Activated naive CD8-positive, alpha-beta T cell treated with anti-CD3 and anti-CD28 coated beads, Interleukin-2, amount 50 U/mL, for 24 hours (primary cell): ENCODE results near the gene STK16.
A peak's percentile ranks its signal among the peaks of the same experiment; 100 is the strongest.
"Not testable (repeated sequence)": the region's sequence is repeated elsewhere in the genome, so short reads cannot be mapped to it uniquely, and the experiment has no call there.

Experiments used
- ATAC-seq: fragments of 150-1000 bp; cut with Tn5 transposase; one replicate; pipeline ENCODE4 v1.10.0; 2021
- DNase-seq: peaks from one replicate; pipeline ENCODE4 v3.0.0; 2021
- H3K27ac Mint-ChIP-seq: one replicate; pipeline ENCODE4 v1.8.0; 2021; ENCODE audit warnings: mild to moderate bottlenecking, mixed read lengths
- H3K27me3 Mint-ChIP-seq: one replicate; pipeline ENCODE4 v1.8.0; 2021; ENCODE audit warnings: mixed read lengths
- H3K36me3 Mint-ChIP-seq: one replicate; pipeline ENCODE4 v1.8.0; 2021; ENCODE audit warnings: low read depth, mixed read lengths
- H3K4me1 Mint-ChIP-seq: one replicate; pipeline ENCODE4 v1.8.0; 2021; ENCODE audit warnings: mixed read lengths
- H3K4me3 Mint-ChIP-seq: one replicate; pipeline ENCODE4 v1.8.0; 2021; ENCODE audit warnings: mild to moderate bottlenecking, moderate library complexity, mixed read lengths
- H3K9me3 Mint-ChIP-seq: one replicate; pipeline ENCODE4 v1.8.0; 2021; ENCODE audit warnings: mixed read lengths

The STK16 gene

GRCh38 chr2:219279151-219279915, 34.1 kb downstream of the STK16 start, which contains the start of gene DNAJB2:
Gene DNAJB2, plus strand, starts transcription at chr2:219279366. Its CDS starts 468 bp downstream, at chr2:219279834.
- Mint-ChIP-seq H3K4me1 (peaks cover 50% of the 10 kb centered on the region), H3K9me3 (no peaks in the 10 kb centered on the region), H3K27me3 (no peaks in the 10 kb centered on the region), H3K27ac (peak within 1 kb of the TSS; percentile 86), H3K36me3 (peaks cover 12% of the 10 kb centered on the region), H3K4me3 (peak within 1 kb of the TSS; percentile 90)
- ATAC-seq (peak; percentile 89), DNase-seq (peak; percentile 99)

GRCh38 chr2:219279916-219280516, 34.7 kb downstream of the STK16 start:
- Mint-ChIP-seq H3K27me3 (no peaks in the 10 kb centered on the region), H3K4me1 (peaks cover 50% of the 10 kb centered on the region), H3K27ac (peak overlapping the region; percentile 86), H3K36me3 (peaks cover 12% of the 10 kb centered on the region), H3K9me3 (no peaks in the 10 kb centered on the region), H3K4me3 (peak overlapping the region; percentile 90)
- ATAC-seq (no peak), DNase-seq (no peak)

- no peaks in the 10 kb centered on the region for H3K27me3 Mint-ChIP-seq
- H3K9me3 Mint-ChIP-seq = no peaks in the 10 kb centered on the region
- H3K36me3 Mint-ChIP-seq = peaks cover 12% of the 10 kb centered on the region
- ATAC-seq (no peak), DNase-seq (peak; percentile 27)
- H3K27ac Mint-ChIP-seq = peak overlapping the region; percentile 86
- peaks cover 50% of the 10 kb centered on the region for H3K4me1 Mint-ChIP-seq
- H3K4me3 Mint-ChIP-seq = peak overlapping the region; percentile 90
Observed at GRCh38 chr2:219280651-219281050, 35.4 kb downstream of the STK16 start.

DNA sequence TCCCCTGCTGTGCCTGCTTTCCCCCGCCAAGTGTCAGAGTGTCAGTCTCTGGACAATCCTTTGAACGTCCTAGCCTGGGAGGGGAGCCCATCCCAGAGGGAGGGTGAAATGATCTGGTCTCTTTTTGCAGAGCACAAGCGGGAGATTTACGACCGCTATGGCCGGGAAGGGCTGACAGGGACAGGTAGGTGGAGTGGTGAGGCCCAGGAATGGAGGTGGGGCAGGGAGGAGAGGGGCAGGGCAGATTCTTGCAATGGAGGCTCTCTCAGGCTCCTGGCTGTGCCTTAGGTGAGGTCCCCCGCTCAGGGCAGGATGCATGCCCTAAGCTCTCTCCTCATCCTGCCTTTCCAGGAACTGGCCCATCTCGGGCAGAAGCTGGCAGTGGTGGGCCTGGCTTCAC, 36.3 kb downstream of the STK16 start:
- Mint-ChIP-seq H3K36me3 (peaks cover 12% of the 10 kb centered on the region), H3K4me1 (peaks cover 50% of the 10 kb centered on the region), H3K27ac (no peak overlapping the region), H3K27me3 (no peaks in the 10 kb centered on the region), H3K4me3 (peak overlapping the region; percentile 90), H3K9me3 (no peaks in the 10 kb centered on the region)
- ATAC-seq (no peak), DNase-seq (no peak)

- Mint-ChIP-seq H3K4me3 (no peak overlapping the region), H3K36me3 (peaks cover 12% of the 10 kb centered on the region), H3K9me3 (no peaks in the 10 kb centered on the region), H3K4me1 (peaks cover 44% of the 10 kb centered on the region), H3K27me3 (no peaks in the 10 kb centered on the region), H3K27ac (no peak overlapping the region)
- no peak for ATAC-seq
- no peak for DNase-seq
Observed at GRCh38 chr2:219282375-219282774, 37.1 kb downstream of the STK16 start.

- H3K4me1 Mint-ChIP-seq = peaks cover 37% of the 10 kb centered on the region
- peaks cover 12% of the 10 kb centered on the region for H3K36me3 Mint-ChIP-seq
- DNase-seq (no peak), ATAC-seq (no peak)
- no peak overlapping the region for H3K4me3 Mint-ChIP-seq
- H3K9me3 Mint-ChIP-seq = no peaks in the 10 kb centered on the region
- H3K27ac Mint-ChIP-seq = no peak overlapping the region
- H3K27me3 Mint-ChIP-seq = no peaks in the 10 kb centered on the region
Observed at GRCh38 chr2:219282943-219283581, 37.8 kb downstream of the STK16 start.

DNA sequence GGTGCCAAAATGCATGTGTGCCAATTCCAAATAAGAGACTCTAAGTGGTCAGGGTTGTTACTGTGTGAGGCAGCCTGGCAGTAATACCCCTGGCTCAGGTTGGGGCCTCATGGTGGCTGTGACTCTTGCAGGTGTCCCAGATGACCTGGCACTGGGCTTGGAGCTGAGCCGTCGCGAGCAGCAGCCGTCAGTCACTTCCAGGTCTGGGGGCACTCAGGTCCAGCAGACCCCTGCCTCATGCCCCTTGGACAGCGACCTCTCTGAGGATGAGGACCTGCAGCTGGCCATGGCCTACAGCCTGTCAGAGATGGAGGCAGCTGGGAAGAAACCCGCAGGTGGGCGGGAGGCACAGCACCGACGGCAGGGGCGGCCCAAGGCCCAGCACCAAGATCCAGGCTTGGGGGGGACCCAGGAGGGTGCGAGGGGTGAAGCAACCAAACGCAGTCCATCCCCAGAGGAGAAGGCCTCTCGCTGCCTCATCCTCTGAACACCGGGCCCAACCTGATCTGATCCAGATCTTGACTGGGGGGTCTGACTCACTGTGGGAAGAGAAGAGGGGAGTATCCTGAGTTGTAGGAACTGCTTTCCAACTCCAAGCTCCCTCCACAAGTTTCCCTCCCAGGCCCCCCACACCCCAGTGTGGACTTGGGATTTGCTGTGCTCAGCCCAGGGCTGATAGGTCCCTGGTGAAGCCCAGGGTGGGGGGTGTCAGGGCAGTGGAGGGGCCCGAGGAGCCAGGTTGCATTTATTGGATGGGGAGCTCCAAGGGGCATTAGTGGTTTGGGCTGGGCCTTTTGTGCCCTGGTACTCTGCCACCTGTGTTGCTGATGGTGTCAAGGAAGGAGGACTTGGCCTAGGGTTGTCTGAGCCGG, 39.5 kb downstream of the STK16 start:
- H3K4me1 Mint-ChIP-seq = peaks cover 26% of the 10 kb centered on the region
- H3K9me3 Mint-ChIP-seq = no peaks in the 10 kb centered on the region
- H3K27ac Mint-ChIP-seq = no peak overlapping the region
- no peak overlapping the region for H3K4me3 Mint-ChIP-seq
- H3K27me3 Mint-ChIP-seq = no peaks in the 10 kb centered on the region
- peaks cover 12% of the 10 kb centered on the region for H3K36me3 Mint-ChIP-seq
- DNase-seq (no peak), ATAC-seq (no peak)

DNA sequence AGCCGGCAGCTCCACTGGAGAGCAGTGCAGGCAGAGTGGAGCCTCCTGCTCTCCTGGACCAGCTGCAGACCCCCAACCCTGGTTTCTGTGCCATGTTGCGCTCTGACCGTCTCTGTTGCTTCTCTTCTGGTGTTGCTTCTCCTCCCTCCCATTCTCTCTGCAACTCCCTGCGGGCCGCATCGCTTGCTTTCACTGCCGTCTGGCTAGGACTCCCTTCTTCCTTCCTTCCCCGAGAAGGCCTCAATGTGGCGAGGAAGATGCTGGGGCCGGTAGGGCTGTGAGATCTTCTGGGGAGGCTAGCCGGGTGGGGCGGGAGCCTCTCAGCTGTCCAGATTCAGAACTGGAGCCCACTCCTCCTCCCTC, 40.1 kb downstream of the STK16 start:
- peaks cover 20% of the 10 kb centered on the region for H3K4me1 Mint-ChIP-seq
- H3K27ac Mint-ChIP-seq = no peak overlapping the region
- H3K27me3 Mint-ChIP-seq = no peaks in the 10 kb centered on the region
- no peak overlapping the region for H3K4me3 Mint-ChIP-seq
- peaks cover 12% of the 10 kb centered on the region for H3K36me3 Mint-ChIP-seq
- no peaks in the 10 kb centered on the region for H3K9me3 Mint-ChIP-seq
- ATAC-seq = no peak
- DNase-seq = no peak

DNA sequence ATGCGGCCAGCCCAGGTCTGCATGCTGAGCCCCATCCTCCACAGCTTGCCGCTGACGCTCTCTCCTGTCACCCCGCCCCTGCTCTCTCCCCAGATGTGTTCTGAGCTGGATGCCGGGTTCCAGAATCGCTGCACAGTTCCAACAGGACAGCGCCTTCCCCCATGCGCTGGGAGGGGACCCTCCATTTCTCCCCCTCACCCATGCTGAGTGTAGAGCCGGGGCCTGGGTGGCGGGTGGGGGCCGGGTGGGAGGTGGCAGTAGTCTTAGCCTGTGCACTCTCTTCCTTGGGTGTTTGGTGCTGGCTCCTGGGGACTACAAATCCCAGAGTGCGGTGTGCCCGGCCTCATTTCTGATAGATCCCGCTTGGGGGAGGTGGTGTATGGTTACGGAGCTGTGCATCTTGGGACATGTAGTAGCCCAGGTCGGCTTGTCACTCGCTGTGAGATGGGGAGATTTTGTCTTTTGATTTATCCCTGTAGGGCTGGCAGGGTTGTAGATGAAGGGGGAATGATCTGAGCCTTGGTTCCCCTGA, 40.7 kb downstream of the STK16 start:
- ATAC-seq = no peak
- H3K27me3 Mint-ChIP-seq = no peaks in the 10 kb centered on the region
- peaks cover 14% of the 10 kb centered on the region for H3K4me1 Mint-ChIP-seq

DNA sequence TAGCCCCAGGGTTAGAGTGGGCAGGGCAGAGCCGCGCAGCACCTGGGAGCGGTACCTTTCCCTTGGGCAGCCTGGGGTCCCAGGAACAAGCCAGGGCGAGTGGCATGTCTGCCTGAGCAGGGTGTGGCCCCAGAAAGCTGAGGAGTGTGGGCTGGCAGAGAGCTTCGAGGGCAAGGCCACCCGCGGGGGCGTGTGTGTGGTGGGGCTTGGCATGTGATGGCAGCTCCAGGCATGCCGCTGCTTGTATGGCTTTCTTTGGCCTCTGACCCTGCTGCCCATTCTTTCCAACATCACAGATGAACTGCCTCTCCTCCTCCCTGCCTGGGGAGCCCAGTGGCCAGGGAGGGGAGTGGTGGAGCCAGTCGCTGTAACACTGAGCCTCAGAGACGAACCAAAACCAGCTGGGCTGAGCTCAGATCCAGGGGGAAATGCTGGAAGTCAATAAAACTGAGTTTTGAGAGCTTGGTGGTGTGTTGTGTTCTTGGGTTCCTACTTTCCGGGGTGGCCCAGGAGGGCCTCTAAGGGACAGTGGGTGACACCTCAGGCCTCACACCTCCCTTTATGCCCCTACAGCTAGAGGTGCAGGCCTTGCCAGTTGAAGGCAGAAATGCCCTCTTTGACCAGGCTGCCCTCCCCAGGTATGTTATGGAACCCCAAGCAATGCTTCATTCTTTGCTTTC, 41.3 kb downstream of the STK16 start:
- Mint-ChIP-seq H3K27me3 (no peaks in the 10 kb centered on the region), H3K27ac (peak overlapping the region; percentile 49), H3K36me3 (peaks cover 11% of the 10 kb centered on the region), H3K4me1 (peaks cover 7% of the 10 kb centered on the region), H3K9me3 (no peaks in the 10 kb centered on the region), H3K4me3 (no peak overlapping the region)
- DNase-seq (no peak), ATAC-seq (no peak)

More for the DNA sequence above, 40.7 kb downstream of the STK16 start:
- peaks cover 12% of the 10 kb centered on the region for H3K36me3 Mint-ChIP-seq
- no peak overlapping the region for H3K27ac Mint-ChIP-seq
- H3K9me3 Mint-ChIP-seq = no peaks in the 10 kb centered on the region
- H3K4me3 Mint-ChIP-seq = no peak overlapping the region
- no peak for DNase-seq

- not testable (repeated sequence) for H3K4me3 Mint-ChIP-seq, H3K36me3 Mint-ChIP-seq, ATAC-seq, H3K9me3 Mint-ChIP-seq, DNase-seq, H3K27ac Mint-ChIP-seq, H3K27me3 Mint-ChIP-seq, H3K4me1 Mint-ChIP-seq
Observed at GRCh38 chr2:219287116-219287440, 41.8 kb downstream of the STK16 start.

GRCh38 chr2:219287580-219288265, 42.4 kb downstream of the STK16 start:
- Mint-ChIP-seq H3K27ac (no peak overlapping the region), H3K4me3 (no peak overlapping the region), H3K27me3 (no peaks in the 10 kb centered on the region), H3K36me3 (peaks cover 3% of the 10 kb centered on the region), H3K4me1 (peaks cover 6% of the 10 kb centered on the region), H3K9me3 (no peaks in the 10 kb centered on the region)
- ATAC-seq (no peak), DNase-seq (no peak)

- ATAC-seq (no peak), DNase-seq (no peak)
- H3K27me3 Mint-ChIP-seq = no peaks in the 10 kb centered on the region
- no peaks in the 10 kb centered on the region for H3K9me3 Mint-ChIP-seq
- H3K4me3 Mint-ChIP-seq = no peak overlapping the region
- no peaks in the 10 kb centered on the region for H3K36me3 Mint-ChIP-seq
- H3K4me1 Mint-ChIP-seq = peaks cover 4% of the 10 kb centered on the region
- no peak overlapping the region for H3K27ac Mint-ChIP-seq
Observed at GRCh38 chr2:219289195-219289536, 43.9 kb downstream of the STK16 start.
